CD4-positive, alpha-beta T cell (primary cell): ENCODE results near the gene TATDN2. TPM values are rescaled to one million over a fixed set of nuclear protein-coding genes. Genes with fewer than 3 reads are reported as not detected.
"Not testable (repeated sequence)": the region's sequence is repeated elsewhere in the genome, so short reads cannot be mapped to it uniquely, and the experiment has no call there.

ENCODE experiments used
- ATAC-seq: fragments of 200-7000 bp; cut with Tn5 transposase; one replicate; pipeline ENCODE4 v1.10.0; 2022; ENCODE audit warnings: mild to moderate bottlenecking; ENCODE audit not compliant: poor library complexity
- CTCF ChIA-PET: fragments of 350-600 bp; sonication (Branson Sonifier 250); formaldehyde crosslinking; loops from one replicate; lab custom pipeline; 2021; ENCODE audit warnings: antibody characterized with exemption, inconsistent platforms; lab: Charles Lee
- POLR2A ChIA-PET: fragments of 350-600 bp; sonication (Branson Sonifier 250); formaldehyde crosslinking; loops from one replicate; lab custom pipeline; 2021; ENCODE audit warnings: antibody characterized with exemption, inconsistent platforms; lab: Charles Lee
- DNase-seq, 14 experiments: peaks; one replicate each; pipeline ENCODE4 v3.0.0-alpha.2; 2013 to 2020; ENCODE audit warnings: mixed read lengths in 2 of 14
- H3K27ac ChIP-seq, 2 donors: one replicate each; pipeline versions ENCODE4 v1.5.1 to v1.7.0; 2013; ENCODE audit warnings: low read length in 2 of 2, low read depth in 1 of 2, mild to moderate bottlenecking in 1 of 2
- H3K27me3 ChIP-seq, 2 experiments: 1 replicate in 1 of 2; 2 replicates in 1 of 2; pipeline versions ENCODE4 v1.6.1 to v1.7.0; 2013; ENCODE audit warnings: low read length in 2 of 2, control low read depth in 1 of 2, mild to moderate bottlenecking in 1 of 2, moderate library complexity in 1 of 2; ENCODE audit not compliant: insufficient read depth in 2 of 2, control insufficient read depth in 1 of 2
- H3K36me3 ChIP-seq: one replicate; pipeline ENCODE4 v1.6.1; 2013; ENCODE audit warnings: low read length, control low read depth; ENCODE audit not compliant: insufficient read depth
- H3K4me1 ChIP-seq: one replicate; pipeline ENCODE4 v1.6.1; 2013; ENCODE audit warnings: low read length, control low read depth; ENCODE audit not compliant: insufficient read depth
- H3K4me3 ChIP-seq: one replicate; pipeline ENCODE4 v1.5.1; 2013; ENCODE audit warnings: mild to moderate bottlenecking, low read length, moderate library complexity
- H3K9me3 ChIP-seq, 2 experiments: 1 replicate in 1 of 2; 2 replicates in 1 of 2; pipeline versions ENCODE4 v1.6.1 to v1.7.0; 2013; ENCODE audit warnings: low read length in 2 of 2, mild to moderate bottlenecking in 2 of 2, control low read depth in 1 of 2, moderate library complexity in 1 of 2; ENCODE audit not compliant: control insufficient read depth in 1 of 2, insufficient read depth in 1 of 2
- H3K27ac Mint-ChIP-seq: one replicate; pipeline ENCODE4 v1.8.0; 2020; ENCODE audit warnings: mixed read lengths
- H3K27me3 Mint-ChIP-seq: one replicate; pipeline ENCODE4 v1.8.0; 2021; ENCODE audit warnings: mixed read lengths
- H3K36me3 Mint-ChIP-seq: one replicate; pipeline ENCODE4 v1.8.0; 2021; ENCODE audit warnings: low read depth, mixed read lengths
- H3K4me1 Mint-ChIP-seq: one replicate; pipeline ENCODE4 v1.8.0; 2021; ENCODE audit warnings: low read depth, mixed read lengths
- H3K4me3 Mint-ChIP-seq: one replicate; pipeline ENCODE4 v1.8.0; 2020; ENCODE audit warnings: mild to moderate bottlenecking, mixed read lengths
- H3K9me3 Mint-ChIP-seq: one replicate; pipeline ENCODE4 v1.8.0; 2020; ENCODE audit warnings: mixed read lengths
- CTCF ChIP-seq: fragments of 200-600 bp; IDR thresholded peaks from one replicate; pipeline ENCODE4 v1.8.0; 2022; ENCODE audit warnings: antibody characterized with exemption, mild to moderate bottlenecking
- intact Hi-C, 2 experiments: fragments of 100-400 bp; cut with DNase I in 1 of 2; cut with micrococcal nuclease in 1 of 2; formaldehyde crosslinking; loops; one replicate each; pipeline versions ENCODE4 v1.15.1 to v1.9.0; 2023 to 2025; cut with DNase I, micrococcal nuclease
- total RNA-seq, 174 experiments: library from RNA in 2 of 174; stranded (reverse) in 2 of 174; gene quantifications; one replicate each; pipeline ENCODE4 v1.2.3 and lab custom pipeline; 2021 to 2026

The TATDN2 gene
- total RNA-seq, 2 experiments from 2014 or later, result 48.7 to 50.2 TPM

DNA sequence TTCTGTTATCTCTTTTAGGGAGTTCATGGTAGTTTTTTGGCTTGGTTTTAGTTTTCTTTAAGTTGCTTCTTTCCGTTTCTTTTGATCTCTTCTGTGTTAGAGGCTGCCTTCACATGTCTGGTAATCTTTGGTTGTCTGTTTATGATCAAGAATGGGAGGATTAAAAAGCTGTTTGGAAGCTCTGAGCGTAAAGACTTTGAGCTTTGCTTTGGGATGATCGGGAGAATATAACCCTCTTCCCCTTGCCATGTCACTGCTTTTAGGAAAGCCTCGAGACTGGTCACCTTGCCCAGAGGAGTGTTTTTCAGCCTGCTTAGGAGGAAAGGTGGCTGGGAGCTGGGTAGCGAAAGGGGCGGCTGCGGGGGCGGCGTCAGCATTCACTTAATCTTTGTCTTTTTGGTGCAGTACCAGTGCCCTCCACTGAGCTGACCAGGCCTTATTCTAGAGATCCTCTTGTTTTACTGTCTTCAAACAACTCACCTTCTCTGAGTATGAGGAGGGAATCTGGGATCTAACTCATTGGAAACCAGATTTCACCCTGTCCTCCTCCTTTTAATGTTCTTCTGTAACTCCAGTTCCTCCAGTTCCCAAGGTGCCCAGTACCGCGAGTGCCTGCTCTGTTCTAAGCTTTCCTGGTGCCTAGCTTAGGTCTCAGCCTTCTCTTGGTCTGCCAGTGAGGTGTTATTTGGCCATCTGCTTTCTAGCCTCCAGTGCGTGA lies 15.5 kb downstream of the TATDN2 start:
- Mint-ChIP-seq H3K4me3 (peak overlapping the region; percentile 60), H3K36me3 (peaks cover 85% of the 10 kb centered on the region), H3K27ac (peak overlapping the region; percentile 87), H3K27me3 (no peaks in the 10 kb centered on the region), H3K4me1 (peaks cover 86% of the 10 kb centered on the region), H3K9me3 (no peaks in the 10 kb centered on the region)
- peak; percentile 68 for TF ChIP-seq CTCF
- H3K4me1 ChIP-seq, result peaks cover 63% of the 10 kb centered on the region
- H3K27me3 ChIP-seq, result no peaks in the 10 kb centered on the region
- DNase-seq (peak; percentile 36 to 83 (median 64)), ATAC-seq (peak; percentile 93)
- peak overlapping the region; percentile 64 to 79 for H3K27ac ChIP-seq
- ChIA-PET POLR2A (interaction anchor here (0.6 to 4.3 kb wide), 22 partner anchors 10 to 867 kb away, joined by 3 to 85 read pairs (median 6); partner anchors contain the start of genes ARPC4, CRELD1, EMC3 and JAGN1), CTCF (interaction anchor here (0.7 to 3.3 kb wide), 15 partner anchors 8 to 331 kb away, joined by 3 to 35 read pairs (median 6); partner anchors contain the start of genes IRAK2 and TATDN2)
- peaks cover 65% of the 10 kb centered on the region for H3K36me3 ChIP-seq
- H3K4me3 ChIP-seq, result peak overlapping the region; percentile 41
- H3K9me3 ChIP-seq, result no peaks in the 10 kb centered on the region
- intact Hi-C loops, result loop anchor here (1.0 to 10.0 kb wide), 7 partner anchors 15 to 239 kb away; partner anchors contain the start of genes TATDN2 (in 2 of the 2), BRK1 (in 1 of the 2), FANCD2 (in 1 of the 2) and IRAK2 (in 1 of the 2)

DNA sequence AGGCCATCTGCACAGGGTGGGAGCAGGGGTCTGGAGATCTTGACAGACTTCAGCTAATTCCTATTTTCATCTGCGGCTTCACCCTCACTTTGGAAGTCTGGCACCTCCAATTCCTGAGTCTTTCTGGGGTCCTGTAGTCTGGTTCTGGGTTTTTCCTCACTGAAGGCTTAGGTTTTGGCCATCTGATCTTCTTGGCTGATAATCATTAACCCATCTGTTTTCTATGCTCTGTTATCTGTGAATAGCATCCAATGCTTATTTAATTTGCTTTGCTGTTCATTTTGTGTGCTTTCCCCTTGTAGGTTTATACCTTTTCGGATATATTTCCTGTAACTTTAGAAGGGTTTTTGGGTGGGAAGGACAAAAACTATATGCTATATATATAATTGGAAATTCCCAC lies 17.6 kb downstream of the TATDN2 start:
- ATAC-seq (no peak), DNase-seq (no peak)
- Histone ChIP-seq H3K27ac (no peak overlapping the region), H3K27me3 (no peaks in the 10 kb centered on the region), H3K9me3 (no peaks in the 10 kb centered on the region), H3K4me3 (no peak overlapping the region), H3K36me3 (peaks cover 66% of the 10 kb centered on the region), H3K4me1 (peaks cover 66% of the 10 kb centered on the region)
- no peaks in the 10 kb centered on the region for H3K9me3 Mint-ChIP-seq
- no peaks in the 10 kb centered on the region for H3K27me3 Mint-ChIP-seq
- H3K27ac Mint-ChIP-seq, result peak overlapping the region; percentile 77
- peaks cover 78% of the 10 kb centered on the region for H3K4me1 Mint-ChIP-seq
- ChIA-PET POLR2A (interaction anchor here (0.7 kb wide), 1 partner anchor 18 kb away, joined by 3 read pairs; no protein-coding TSS in a partner anchor), CTCF (interaction anchor here (3.3 kb wide), 1 partner anchor 15 kb away, joined by 35 read pairs; the partner anchor contains the start of gene TATDN2)
- H3K4me3 Mint-ChIP-seq, result peak overlapping the region; percentile 62
- H3K36me3 Mint-ChIP-seq, result peaks cover 83% of the 10 kb centered on the region
- no peak for TF ChIP-seq CTCF
- intact Hi-C loops, result loop anchor here in 1 of 2 experiments (2.0 to 10.0 kb wide), 3 partner anchors 17 to 241 kb away; partner anchors contain the start of genes BRK1, FANCD2 and TATDN2

GRCh38 chr3:10266936-10267335 lies 18.7 kb downstream of the TATDN2 start:
- Mint-ChIP-seq H3K36me3 (peaks cover 83% of the 10 kb centered on the region), H3K4me3 (peak overlapping the region; percentile 48), H3K27ac (peak overlapping the region; percentile 77), H3K4me1 (peaks cover 74% of the 10 kb centered on the region)
- POLR2A ChIA-PET, H3K4me3 ChIP-seq, CTCF ChIA-PET, H3K27me3 ChIP-seq, H3K9me3 Mint-ChIP-seq, H3K27ac ChIP-seq, DNase-seq, H3K27me3 Mint-ChIP-seq, ATAC-seq, H3K9me3 ChIP-seq: not testable (repeated sequence)
- intact Hi-C loops, result loop anchor here in 1 of 2 experiments (10.0 kb wide), 2 partner anchors 152 to 242 kb away; partner anchors contain the start of genes BRK1 and FANCD2
- H3K36me3 ChIP-seq, result peaks cover 68% of the 10 kb centered on the region
- peaks cover 70% of the 10 kb centered on the region for H3K4me1 ChIP-seq
